GM19238 (cell line): ENCODE measurements around the gene MSRB1.

Experiments used
- DNase-seq: peaks from one replicate; pipeline ENCODE4 v3.0.0; 2011; ENCODE audit warnings: low spot score; ENCODE audit not compliant: insufficient read length

The MSRB1 gene

DNA sequence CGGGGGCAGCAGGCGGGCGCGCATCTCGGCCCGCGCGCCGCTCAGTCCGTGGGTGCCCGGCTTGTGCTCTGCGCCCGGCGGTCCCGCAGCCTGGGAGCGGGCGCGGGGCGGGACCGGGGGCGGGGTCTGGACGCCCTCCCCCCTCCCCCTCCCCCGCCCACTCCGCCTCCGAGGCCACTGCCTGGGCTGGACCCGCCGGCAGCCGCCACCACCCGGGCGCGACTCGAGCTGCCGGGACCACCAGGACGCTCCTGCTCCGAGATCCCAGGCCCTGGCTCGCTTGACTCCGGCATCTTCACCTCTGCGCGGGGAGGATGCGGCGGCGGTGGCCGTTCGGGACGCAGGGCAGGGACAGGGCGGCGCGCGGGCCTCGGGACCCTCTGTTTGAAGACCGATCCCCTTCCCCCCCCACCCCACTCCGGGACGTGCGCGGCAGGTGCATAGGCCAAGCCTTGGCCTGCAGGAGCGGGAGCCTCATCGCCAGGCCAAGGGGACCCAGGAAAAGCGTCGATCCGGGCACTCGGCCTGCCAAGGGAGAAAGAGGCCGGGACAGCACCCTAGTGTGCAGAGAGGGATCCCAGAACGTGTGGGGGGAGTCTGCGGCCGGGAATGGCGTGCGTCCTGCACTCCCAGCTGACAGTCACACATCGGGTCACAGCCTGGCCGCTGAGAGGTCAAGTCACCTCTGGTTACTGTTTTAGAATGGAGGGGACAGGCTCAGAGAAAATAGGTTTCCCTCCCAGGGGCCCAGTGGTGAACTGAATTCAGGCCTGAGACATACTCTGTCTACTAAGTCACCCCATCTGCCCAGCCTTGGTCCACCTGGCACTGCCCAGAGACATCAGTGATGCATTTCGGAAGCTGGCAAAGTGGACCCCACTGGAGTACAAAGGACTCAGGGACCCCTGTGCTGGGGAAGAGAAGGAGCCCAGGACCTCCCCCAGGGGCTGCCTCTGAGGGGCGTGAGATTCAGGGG, 24.4 kb downstream of the MSRB1 start, which contains the start of gene HS3ST6:
HS3ST6 (minus strand) TSS at position 65 of the 976 bp plus-strand sequence. CDS start 92 bp downstream, outside the sequence.
- DNase-seq: no peak

DNA sequence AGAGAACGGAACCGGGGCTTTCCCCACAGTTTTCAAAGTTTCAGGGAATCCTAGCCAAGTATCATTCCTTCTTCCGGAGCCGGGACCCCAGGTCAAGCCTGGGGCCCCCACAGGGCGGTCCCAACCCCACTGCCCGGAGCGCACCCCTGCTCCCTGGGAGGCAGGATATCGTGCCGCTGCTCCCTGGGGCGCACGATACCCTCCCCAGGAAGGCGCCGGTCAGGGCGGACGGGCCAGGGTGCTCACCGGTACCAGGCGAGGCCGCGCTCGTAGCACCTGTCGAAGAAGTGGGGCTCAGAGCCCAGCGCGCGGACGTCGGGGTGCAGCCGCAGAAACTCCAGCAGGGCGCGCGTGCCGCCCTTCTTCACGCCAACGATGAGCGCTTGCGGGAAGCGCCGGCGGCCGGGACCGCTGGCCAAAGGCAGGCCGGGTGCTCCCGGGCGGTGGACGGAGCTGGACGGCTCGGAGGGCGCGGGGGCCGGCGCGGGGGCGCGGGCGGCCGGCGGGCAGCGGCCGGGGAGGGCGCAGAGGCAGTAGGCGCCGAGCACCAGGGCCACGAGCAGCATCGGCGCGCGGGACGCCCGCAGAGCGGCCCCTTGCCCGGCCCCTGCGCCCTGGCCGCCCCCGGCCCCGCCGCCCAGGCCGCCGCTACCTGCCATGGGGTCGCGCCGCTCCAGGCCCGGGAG, 25.2 kb downstream of the MSRB1 start:
- DNase-seq: no peak

DNA sequence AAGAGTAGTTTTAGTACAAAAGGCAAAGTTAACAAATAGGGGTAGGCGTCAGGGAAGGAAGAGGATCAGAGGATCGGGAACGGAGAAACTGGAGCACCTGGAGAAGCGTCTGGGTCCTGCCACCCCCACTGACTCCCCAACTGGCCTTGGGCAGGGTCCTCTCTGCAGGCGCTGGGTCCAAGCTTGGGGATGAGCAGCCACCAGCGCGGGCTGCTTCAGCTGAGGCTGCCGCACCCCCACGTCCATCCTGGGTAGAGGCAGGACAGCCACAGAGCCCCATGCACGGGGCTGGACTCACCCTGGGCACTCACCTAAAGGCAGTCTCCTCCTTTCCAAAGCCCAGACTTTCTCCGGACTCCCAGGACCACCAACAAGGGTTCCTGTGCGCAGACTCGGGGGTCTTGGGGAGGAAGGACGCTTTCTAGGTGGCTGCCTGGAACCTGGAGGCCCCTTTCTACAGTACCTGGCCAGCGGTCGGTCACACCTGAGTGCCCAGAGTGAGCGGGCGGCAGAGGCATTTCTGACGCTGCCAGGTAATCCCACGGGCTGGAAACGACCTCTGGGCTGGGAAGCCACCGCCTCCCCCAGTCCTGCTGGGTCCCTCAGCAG, 25.8 kb downstream of the MSRB1 start:
- no peak for DNase-seq

DNA sequence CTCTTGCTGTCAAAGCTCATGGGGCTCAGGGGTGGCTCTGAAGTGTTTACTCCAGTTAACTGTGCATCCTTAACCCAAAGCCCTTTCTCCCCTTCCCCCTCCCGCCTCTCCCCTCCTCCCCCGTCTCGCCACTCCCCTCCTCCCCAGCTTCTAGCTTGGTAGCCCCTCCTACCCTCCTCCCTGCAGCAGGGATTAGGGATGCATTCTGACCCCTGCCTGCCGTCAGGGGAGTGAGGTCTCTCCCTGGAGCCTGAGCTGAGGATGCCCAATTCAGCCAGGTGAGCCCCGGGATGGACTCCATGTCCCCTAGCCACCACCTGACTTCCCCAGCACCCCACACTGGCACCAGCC, 26.4 kb downstream of the MSRB1 start:
- DNase-seq: no peak

DNA sequence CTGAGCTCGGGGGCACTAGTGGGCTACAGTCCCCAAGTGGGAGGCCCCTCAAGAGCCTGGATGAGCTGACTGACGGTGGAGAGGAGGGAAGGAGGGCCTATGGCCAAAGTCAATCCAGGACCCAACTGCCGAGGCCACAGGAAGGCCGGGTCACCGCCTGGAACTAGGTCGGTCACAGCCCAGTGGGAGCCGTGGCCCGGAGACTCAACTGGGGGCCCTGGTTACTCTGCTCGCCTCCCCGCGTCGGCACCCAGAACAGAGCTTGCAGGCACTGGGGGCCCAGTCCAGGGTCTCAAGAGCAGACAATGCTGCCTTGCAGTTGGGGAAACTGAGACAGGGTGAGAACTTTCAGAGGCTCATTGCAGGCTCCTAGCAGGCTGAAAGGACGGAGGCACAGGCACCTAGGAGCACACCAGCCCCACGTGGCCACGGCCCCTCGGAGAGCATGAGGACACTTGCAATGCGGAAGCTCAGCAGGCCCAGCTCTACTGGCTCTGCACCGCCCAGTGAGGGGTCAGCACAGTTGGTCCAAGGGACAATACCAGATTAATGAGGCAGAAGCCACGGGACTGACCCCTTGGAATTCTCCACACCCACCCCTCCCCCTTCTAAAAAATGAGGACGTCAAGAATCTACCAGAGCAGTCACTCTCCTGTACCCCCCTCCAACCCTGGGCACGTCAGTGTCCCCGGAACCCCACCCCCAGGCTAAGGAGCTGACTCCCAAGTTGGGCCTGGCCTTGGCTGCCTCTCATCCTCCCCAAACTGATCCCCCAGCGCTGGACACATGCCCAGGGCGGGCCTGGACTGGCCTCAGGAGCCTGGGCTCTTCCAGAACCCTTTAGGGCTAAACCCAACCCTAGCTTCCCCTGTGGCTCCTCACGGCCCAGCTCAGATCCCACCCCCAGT, 27.0 kb downstream of the MSRB1 start:
- DNase-seq: no peak

DNA sequence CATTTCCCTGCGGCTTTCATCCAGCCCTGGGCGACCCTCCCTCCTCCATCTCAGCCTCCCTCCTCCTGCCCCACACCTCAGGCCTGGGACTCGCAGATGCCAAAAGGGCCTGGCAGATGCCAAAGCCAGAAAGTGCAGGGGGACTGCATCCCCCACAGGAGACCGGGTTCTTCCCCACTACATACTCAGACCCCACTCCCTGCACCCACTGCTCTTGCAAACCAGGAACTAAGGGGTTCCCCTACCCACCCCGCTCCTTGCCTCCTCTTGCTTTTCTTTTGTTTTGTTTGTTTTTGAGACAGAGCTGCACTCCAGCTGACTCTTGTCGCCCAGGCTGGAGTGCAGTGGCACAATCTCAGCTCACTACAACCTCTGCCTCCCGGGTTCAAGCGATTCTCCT, 28.0 kb downstream of the MSRB1 start:
- no peak for DNase-seq

DNA sequence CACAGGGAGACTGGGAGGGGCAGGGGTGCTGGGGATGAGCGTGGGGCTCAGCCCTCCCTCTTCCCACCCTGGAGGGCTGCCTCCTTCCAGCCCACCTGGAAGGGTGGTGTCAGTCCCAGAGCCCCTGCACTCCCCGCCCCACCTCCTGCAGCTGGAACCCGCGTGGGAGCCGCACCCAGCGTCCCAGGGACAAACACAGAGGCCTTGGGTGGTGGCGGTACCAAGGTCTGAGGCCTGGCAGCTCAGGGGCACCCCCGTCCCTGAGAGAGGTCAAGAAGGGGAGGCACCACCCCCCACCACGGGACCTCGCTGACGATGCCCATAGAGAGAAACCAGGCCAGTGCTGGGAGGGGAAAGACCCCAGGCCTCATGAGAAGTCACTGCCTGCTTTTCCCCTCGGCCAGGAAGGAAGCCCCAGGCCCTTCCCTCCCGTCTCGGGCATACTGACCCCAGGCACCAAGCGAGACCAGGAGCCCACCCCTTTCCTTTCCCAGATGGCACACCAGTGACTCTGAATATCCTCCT, 28.9 kb downstream of the MSRB1 start:
- DNase-seq: no peak

DNA sequence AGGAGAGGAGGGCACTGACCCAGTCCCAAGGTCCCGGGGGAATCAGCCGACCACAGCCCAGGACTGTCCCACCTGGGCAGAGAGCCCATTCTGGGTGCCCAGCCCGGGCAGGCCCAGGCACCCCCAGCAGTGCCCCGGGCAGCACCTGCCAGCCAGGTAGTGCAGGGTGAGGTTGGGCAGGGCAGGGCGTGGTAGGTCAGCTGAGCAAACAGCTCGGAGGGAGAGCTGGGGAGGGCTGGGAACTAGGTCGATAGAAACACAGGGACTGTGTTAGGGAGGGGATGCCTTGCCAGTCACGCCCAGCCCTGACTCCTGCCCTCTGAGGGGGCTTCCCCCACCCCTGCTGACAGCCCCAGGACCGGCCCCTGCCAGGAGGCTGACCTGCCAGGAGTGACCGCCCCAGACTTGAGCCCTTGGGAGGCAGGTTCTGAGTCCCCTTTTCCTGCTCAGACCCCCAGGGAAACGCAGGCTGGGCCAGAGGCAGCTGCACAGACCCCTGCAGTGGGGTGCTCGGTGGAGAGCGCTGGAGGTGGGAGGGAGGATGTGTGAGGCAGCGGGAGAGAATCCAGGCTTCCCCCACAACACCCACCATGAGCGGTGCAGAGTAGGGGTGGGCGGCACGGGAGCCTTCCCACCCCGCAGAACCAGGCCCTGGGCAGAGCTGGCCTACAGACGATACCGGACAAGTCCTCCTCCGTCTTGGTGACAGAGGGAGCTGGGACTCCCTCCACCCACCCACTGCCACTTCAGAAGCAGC, 29.5 kb downstream of the MSRB1 start:
- DNase-seq: no peak

DNA sequence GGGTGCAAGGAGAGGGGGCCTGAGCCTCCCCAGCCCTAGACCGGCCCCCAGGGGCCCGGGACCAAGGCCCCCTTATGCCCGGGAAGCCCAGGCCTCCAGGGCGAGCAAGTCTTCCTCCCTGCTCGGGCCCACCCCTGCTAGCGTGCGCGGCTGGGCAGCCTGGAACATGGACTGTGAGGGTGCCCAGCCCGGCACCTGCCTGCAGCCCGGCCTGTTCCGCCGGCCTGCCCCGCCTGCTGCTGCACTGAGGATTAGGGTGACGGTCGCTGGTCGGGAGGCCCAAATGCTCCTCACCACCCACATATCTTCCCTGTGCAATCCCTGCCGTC, 30.8 kb downstream of the MSRB1 start:
- no peak for DNase-seq

DNA sequence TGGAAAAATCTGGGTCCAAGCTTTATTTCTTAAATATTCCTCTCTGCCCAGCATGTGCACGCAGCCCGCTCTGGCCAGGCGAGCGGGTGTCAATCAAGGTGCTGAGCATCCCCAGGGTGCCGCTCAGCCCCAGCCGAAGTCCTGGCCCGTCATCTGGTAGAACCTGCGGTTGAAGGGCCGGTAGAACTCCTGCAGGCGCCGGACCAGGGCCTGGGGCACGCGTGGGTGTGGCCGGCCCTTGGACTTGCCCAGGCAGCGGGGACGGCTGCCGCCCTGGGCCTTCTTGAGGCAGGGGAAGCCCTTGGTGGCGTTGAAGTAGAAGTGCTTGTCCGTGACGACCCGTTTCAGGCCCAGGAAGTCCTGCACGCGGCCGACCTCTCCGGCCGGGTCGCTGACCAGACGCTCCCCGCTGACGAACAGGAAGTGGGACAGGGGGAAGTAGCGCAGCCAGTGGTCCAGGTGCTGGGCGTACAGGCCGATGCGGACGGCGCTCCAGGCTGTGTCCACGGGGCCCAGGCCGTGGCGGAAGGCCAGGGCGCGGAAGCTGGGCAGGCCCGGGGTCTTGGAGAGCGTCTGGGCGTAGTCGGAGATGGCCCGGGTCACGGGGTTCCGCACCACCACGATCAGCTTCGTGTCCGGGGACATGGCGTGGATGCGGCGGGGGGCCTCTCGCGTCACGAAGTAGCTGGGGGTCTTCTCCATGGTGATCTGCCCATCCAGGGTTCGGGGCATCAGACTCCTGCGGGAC, 31.4 kb downstream of the MSRB1 start:
- no peak for DNase-seq

DNA sequence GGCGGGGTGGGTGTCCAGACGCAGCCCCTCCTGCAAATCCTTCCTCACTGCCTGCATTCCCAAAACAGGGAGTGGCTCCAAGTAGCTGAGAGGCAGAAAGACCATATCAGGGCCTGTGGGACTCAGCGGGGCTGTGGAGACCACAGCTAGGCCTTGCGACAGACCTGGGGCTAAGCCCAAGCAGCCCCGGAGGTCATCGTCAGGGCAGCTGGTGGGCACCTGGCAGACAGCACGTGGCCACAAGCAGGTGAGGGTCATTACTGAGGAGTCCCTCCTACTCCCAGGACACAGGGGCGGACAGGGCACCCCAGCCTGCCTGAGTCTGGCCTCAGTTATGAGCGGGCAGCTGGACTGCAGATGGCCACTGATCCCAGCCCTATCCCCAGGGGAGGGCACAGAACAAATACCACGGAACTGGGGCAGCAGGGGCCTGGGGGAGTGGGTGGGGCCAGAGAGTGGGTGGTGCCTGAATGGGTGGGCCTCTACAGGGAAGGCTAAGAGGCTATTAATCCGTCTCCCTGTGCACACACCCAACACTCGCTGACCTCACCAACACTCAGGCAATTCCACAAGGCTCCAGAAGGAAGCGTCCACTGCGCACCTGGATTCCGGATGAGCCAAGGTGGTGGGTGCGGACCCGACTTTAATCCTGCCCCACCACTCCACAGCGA, 33.3 kb downstream of the MSRB1 start:
- no peak for DNase-seq

DNA sequence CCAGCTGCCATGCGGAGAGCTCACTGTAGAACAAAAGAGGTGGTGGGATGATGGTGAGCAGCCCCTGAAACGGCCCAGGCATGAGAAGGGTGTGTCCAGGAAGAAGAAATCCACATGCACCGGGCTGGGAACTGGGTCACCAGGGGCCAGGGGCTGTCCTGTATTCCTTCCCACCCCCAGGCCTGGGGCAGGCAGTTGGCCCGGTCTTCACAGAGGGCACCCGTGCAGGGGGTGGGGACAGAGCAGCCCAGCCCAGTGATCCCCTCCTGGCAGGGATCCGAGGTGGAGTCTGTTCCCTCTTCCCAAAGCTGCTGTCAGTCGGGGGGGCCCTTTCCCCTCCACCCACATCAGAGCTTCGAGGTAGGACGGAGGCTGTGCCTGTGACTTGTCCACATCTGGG, 34.0 kb downstream of the MSRB1 start:
- no peak for DNase-seq

DNA sequence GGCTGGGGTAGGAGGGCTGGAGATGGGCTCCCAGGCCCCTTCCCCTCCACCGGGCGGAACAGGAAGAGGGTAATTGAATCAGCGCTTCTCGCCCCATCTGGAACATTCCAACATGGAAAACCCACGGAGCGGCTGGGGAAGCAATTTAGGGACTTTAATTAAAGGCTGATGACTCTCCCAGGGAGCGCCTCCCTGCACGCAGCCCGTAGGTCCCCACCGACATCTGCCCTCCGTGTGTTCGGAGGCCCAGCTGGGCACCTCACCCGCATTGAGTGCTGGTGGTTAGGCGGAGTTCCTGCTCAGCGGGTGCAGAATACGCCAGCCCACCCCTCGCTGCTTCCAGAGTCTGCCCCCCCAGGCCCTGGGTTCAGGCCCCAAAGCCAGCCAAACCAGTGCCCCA, 34.8 kb downstream of the MSRB1 start:
- DNase-seq: no peak

DNA sequence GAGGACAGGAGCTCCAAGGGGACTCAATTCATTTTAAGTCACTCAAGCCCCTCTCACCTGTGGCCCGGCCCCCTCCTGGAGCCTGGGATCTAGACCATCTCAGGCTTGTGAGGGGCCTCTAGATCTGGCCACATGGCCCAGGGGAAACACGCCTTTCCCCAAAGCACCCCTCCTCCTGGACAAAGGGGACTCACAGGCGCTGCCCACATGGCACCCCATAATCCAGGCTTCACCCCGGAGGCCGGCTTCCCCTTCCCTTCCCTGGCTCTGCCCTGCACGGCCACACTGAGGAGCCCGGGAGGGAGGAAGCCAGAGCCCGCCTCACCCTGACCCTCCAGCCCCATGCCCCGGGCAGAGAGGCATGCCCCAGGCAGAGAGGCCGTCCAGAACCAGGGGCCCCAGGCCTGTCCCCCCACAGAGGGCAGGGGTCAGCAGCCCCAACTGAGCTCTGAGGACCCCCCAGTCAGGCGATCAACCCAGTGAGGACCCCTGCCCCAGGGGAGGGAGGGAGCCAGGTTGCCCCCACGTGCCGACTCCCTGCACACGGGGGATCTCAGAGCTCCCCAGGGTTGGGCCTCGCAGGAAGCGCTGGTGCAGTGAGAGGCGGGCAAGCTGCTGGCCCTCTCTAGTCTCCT, 35.7 kb downstream of the MSRB1 start:
- no peak for DNase-seq

DNA sequence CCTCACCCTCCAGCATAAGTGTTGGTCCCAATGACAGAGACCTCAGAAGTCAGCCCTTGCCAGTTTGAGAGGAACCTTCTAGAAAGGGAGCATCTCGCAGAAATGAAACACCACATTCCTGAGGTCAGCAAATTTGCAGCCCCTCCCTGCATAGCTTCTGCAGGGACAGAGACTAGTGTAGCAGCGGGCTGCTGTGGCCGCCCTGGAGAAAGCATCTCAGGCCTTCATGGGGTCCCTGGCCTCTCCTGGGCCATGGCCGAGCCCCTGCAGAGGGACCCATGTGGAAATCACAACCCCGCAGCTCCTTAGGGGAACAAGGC, 36.2 kb downstream of the MSRB1 start:
- DNase-seq: no peak

DNA sequence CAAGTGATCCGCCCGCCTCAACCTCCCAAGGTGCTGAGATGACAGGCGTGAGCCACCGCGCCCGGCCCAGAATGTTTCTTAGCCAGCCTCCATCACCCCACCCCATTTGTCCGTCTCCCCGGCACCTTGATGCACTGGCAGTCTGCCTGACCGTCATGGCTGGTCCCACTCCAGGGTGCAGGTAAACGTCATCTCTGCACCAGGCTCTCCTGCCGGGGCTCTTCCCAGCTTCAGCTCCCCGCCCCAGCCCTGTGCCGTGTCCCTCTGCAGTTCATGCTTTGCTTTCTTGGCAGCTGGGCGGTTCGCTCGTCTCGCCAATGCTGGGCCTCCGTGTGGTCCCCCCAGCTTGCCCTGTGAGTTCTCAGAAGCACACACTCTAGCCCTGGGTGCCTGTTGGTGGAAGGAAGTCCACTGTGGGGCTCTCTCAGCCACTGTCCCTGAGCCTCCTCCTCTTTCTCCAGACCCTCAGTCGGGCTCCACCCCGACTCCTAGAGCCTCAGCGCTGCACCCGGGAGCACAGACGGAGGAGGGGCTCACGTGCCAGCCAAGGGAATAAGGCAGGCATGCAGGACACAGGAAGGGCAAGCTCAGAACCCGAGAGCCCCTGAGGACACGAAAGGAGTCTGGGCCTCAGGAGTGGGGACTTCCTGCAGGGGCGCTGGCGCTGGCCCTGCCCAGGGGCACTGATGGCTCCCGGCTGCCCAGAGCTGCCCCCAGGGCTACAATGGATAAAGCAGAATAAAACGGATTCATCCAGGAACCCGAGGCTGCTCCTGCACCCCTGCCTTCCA, 36.7 kb downstream of the MSRB1 start:
- DNase-seq: no peak

DNA sequence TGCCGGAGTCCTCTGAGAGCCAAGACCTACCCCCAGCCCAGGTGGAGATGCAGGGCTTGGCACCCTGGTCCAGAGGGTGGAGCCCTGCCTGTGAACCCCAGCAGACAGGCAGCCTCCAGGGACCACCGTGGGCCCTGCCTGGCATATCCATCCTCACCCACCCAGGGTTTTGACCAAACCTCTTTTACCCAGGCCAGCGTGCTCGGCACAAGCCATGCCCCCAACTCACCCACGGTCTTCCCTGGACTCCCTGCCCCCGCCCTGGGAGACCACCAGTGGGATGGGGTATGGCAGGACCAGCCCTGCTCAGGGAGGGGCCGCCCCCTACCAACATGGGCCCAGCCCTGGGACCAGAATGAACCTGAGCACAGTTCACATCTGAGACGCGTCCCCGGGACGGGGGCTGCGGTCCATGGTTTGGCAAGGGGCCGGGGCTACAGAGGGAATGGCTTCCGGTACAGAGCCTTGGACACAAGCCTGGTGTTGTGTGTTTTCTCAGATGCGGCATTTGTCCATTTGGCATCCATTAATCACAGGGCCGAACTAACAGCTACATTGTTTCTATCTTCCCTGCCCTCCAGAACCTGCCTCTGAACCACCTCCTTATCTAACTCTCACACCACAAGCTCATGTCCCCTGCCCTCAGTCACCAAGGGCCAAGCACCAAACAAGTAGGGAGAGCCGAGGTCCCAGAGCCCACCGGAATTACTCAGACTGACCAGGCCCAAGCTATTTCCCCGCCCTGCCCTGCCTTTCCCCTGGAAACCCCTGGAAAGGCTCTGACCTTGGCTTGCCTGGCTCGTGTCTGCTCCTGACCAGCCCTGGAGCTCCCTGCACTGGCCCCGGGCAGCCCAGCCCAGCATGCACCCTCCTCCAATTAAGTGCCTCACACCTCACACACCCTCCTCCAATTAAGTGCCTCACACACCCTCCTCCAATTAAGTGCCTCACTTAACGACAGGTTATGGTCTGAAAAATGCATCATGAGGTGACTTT, 38.9 kb downstream of the MSRB1 start:
- no peak for DNase-seq
